Mucosa of rectum (tissue), 2 donors: Measurements from ENCODE around the gene DNAJC7.
"Not testable (repeated sequence)": the region's sequence is repeated elsewhere in the genome, so short reads cannot be mapped to it uniquely, and the experiment has no call there.

ENCODE experiments used
- H3K27ac ChIP-seq, 2 donors: one replicate each; pipeline ENCODE4 v1.7.0; 2013; ENCODE audit warnings: inconsistent platforms in 2 of 2, low read depth in 2 of 2, low read length in 2 of 2
- H3K27me3 ChIP-seq, 2 donors: one replicate each; pipeline ENCODE4 v1.7.0; 2013; ENCODE audit warnings: low read length in 2 of 2; ENCODE audit not compliant: control insufficient read depth in 2 of 2, insufficient read depth in 2 of 2
- H3K36me3 ChIP-seq, 2 donors: one replicate each; pipeline ENCODE4 v1.7.0; 2013; ENCODE audit warnings: low read length in 2 of 2; ENCODE audit not compliant: control insufficient read depth in 2 of 2, insufficient read depth in 2 of 2
- H3K4me1 ChIP-seq, 2 donors: one replicate each; pipeline ENCODE4 v1.7.0; 2013; ENCODE audit warnings: low read length in 2 of 2, mild to moderate bottlenecking in 1 of 2; ENCODE audit not compliant: control insufficient read depth in 2 of 2, insufficient read depth in 2 of 2
- H3K4me3 ChIP-seq, 2 donors: one replicate each; pipeline ENCODE4 v1.7.0; 2013; ENCODE audit warnings: low read length in 2 of 2
- H3K9ac ChIP-seq, 2 donors: one replicate each; pipeline ENCODE4 v1.7.0; 2013; ENCODE audit warnings: low read length in 2 of 2, low read depth in 1 of 2, mild to moderate bottlenecking in 1 of 2
- H3K9me3 ChIP-seq, 2 donors: one replicate each; pipeline ENCODE4 v1.7.0; 2013; ENCODE audit warnings: low read length in 2 of 2; ENCODE audit not compliant: control insufficient read depth in 2 of 2
- donor health status: healthy.
- donor health status: Normal muscosa, but diverticular disease.

DNAJC7 gene

GRCh38 chr17:42026857-42027589, 9.8 kb upstream of the DNAJC7 start:
- Histone ChIP-seq H3K36me3 (peaks cover 19 to 23% of the 10 kb centered on the region in 2 donors), H3K9me3 (no peaks in the 10 kb centered on the region), H3K9ac (no peak overlapping the region), H3K27ac (no peak overlapping the region), H3K27me3 (no peaks in the 10 kb centered on the region), H3K4me3 (no peak overlapping the region), H3K4me1 (peaks cover 15 to 16% of the 10 kb centered on the region in 2 donors)

- Histone ChIP-seq H3K9ac (no peak overlapping the region), H3K27me3 (no peaks in the 10 kb centered on the region), H3K27ac (no peak overlapping the region), H3K4me3 (no peak overlapping the region), H3K4me1 (peaks cover 18 to 22% of the 10 kb centered on the region in 2 donors), H3K36me3 (peaks cover 19 to 23% of the 10 kb centered on the region in 2 donors), H3K9me3 (no peaks in the 10 kb centered on the region)
Observed at GRCh38 chr17:42025936-42026335, 8.7 kb upstream of the DNAJC7 start.

GRCh38 chr17:42025191-42025579, 7.9 kb upstream of the DNAJC7 start:
- Histone ChIP-seq H3K4me3 (no peak overlapping the region), H3K9ac (peak overlapping the region in 1 of 2 donors; percentile 5), H3K36me3 (peaks cover 19 to 23% of the 10 kb centered on the region in 2 donors)

GRCh38 chr17:42023524-42024349, 6.5 kb upstream of the DNAJC7 start:
- peaks cover 19 to 23% of the 10 kb centered on the region in 2 donors for H3K36me3 ChIP-seq
- H3K9ac ChIP-seq, result no peak overlapping the region
- no peak overlapping the region for H3K4me3 ChIP-seq
- no peaks in the 10 kb centered on the region for H3K27me3 ChIP-seq
- no peaks in the 10 kb centered on the region for H3K9me3 ChIP-seq
- H3K4me1 ChIP-seq, result peaks cover 26% of the 10 kb centered on the region in 2 donors
- peak overlapping the region; percentile 56 to 67 for H3K27ac ChIP-seq

More at GRCh38 chr17:42025191-42025579, 7.9 kb upstream of the DNAJC7 start:
- Histone ChIP-seq H3K9me3 (no peaks in the 10 kb centered on the region), H3K27ac (peak overlapping the region; percentile 39 to 67), H3K4me1 (peaks cover 24 to 26% of the 10 kb centered on the region in 2 donors), H3K27me3 (no peaks in the 10 kb centered on the region)

- not testable (repeated sequence) for H3K27ac ChIP-seq, H3K9me3 ChIP-seq, H3K27me3 ChIP-seq
- Histone ChIP-seq H3K9ac (peak overlapping the region; percentile 92 to 93), H3K36me3 (peaks cover 19 to 23% of the 10 kb centered on the region in 2 donors), H3K4me1 (peaks cover 40% of the 10 kb centered on the region in 2 donors), H3K4me3 (peak overlapping the region; percentile 87 to 91)
Observed at GRCh38 chr17:42020845-42021244, 3.6 kb upstream of the DNAJC7 start.

GRCh38 chr17:42019509-42020404, 2.5 kb upstream of the DNAJC7 start, which contains the start of gene NKIRAS2:
NKIRAS2 (plus strand) TSS chr17:42020090; CDS start chr17:42021578, 1,488 bp downstream.
- Histone ChIP-seq H3K36me3 (peaks cover 19 to 23% of the 10 kb centered on the region in 2 donors), H3K27ac (peak within 1 kb of the TSS; percentile 63 to 75), H3K9me3 (no peaks in the 10 kb centered on the region), H3K4me1 (peaks cover 39 to 40% of the 10 kb centered on the region in 2 donors), H3K9ac (peak within 1 kb of the TSS; percentile 92 to 93), H3K27me3 (no peaks in the 10 kb centered on the region), H3K4me3 (peak within 1 kb of the TSS; percentile 87 to 91)

GRCh38 chr17:42018988-42019387, 1.7 kb upstream of the DNAJC7 start:
- Histone ChIP-seq H3K27ac (no peak overlapping the region), H3K9ac (no peak overlapping the region), H3K27me3 (no peaks in the 10 kb centered on the region), H3K4me3 (no peak overlapping the region), H3K36me3 (peaks cover 16 to 20% of the 10 kb centered on the region in 2 donors), H3K4me1 (peaks cover 32 to 33% of the 10 kb centered on the region in 2 donors), H3K9me3 (no peaks in the 10 kb centered on the region)

- H3K4me3 ChIP-seq, result peak overlapping the region; percentile 91 to 96
- H3K4me1 ChIP-seq, result peaks cover 29 to 30% of the 10 kb centered on the region in 2 donors
- peak overlapping the region in 1 of 2 donors; percentile 97 for H3K9ac ChIP-seq
Observed at GRCh38 chr17:42018339-42018738, 1.1 kb upstream of the DNAJC7 start.

GRCh38 chr17:42017866-42018200, 594 bp upstream of the DNAJC7 start:
- Histone ChIP-seq H3K9ac (peak overlapping the region; percentile 94 to 97), H3K9me3 (no peaks in the 10 kb centered on the region), H3K27me3 (no peaks in the 10 kb centered on the region), H3K4me1 (peaks cover 30 to 32% of the 10 kb centered on the region in 2 donors), H3K36me3 (peaks cover 7 to 8% of the 10 kb centered on the region in 2 donors), H3K27ac (peak overlapping the region; percentile 85 to 91), H3K4me3 (peak overlapping the region; percentile 91 to 96)

More at GRCh38 chr17:42018339-42018738, 1.1 kb upstream of the DNAJC7 start:
- Histone ChIP-seq H3K27ac (no peak overlapping the region), H3K36me3 (peaks cover 10 to 13% of the 10 kb centered on the region in 2 donors), H3K9me3 (no peaks in the 10 kb centered on the region), H3K27me3 (no peaks in the 10 kb centered on the region)
